Measurements from ENCODE around the gene PLPPR2. TPM values are rescaled to one million over a fixed set of nuclear protein-coding genes. Genes with fewer than 3 reads are reported as not detected.

PLPPR2 gene
- total RNA-seq, 3 donors from 2014 or later, result 5.1 to 32.8 (median 7.4) TPM

DNA sequence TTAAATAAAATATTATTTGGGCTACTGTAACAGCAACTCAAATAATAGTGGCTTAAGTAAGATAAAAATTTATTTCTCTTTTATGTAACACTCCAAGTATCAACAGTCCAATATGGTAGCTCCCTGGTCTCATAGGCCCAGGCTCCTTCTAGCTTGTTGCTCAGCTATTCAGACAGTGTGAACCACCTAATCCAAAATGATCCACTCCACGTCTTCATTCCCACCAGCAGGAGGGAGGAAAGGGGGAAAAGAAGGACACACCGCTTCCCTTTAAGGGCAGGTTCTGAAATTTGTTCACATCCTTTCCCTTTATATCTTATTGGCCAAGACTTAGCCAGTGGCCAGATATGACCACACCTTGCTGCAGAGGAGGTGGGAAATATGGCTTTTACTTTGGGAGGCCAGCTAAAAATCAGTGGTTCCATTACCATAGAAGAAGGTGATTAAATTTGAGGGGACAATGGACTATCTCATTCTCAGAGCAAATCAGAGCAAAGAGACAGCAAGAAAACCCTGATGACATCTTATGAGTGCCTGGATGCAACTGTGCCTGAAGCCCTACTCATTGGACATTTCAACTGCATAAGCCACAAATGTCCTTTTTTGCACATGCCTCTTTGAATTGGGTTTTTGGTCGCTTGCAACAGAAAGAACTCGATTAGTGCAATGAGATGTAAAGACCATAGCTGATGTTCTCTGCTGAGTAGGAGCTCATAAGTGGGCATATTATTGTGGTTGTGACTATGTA is 35.9 kb downstream of the PLPPR2 start:
- ATAC-seq (no peak), DNase-seq (no peak)
- no peaks in the 10 kb centered on the region for H3K4me1 ChIP-seq (ENCODE audit: low read depth)
- no peaks in the 10 kb centered on the region for H3K36me3 ChIP-seq (ENCODE audit: low read depth)
- TF ChIP-seq, protein P1, sequence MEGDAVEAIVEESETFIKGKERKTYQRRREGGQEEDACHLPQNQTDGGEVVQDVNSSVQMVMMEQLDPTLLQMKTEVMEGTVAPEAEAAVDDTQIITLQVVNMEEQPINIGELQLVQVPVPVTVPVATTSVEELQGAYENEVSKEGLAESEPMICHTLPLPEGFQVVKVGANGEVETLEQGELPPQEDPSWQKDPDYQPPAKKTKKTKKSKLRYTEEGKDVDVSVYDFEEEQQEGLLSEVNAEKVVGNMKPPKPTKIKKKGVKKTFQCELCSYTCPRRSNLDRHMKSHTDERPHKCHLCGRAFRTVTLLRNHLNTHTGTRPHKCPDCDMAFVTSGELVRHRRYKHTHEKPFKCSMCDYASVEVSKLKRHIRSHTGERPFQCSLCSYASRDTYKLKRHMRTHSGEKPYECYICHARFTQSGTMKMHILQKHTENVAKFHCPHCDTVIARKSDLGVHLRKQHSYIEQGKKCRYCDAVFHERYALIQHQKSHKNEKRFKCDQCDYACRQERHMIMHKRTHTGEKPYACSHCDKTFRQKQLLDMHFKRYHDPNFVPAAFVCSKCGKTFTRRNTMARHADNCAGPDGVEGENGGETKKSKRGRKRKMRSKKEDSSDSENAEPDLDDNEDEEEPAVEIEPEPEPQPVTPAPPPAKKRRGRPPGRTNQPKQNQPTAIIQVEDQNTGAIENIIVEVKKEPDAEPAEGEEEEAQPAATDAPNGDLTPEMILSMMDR (IDR thresholded peaks at IDR 0.05), result no peak
- intact Hi-C loops (cut with DNase I, micrococcal nuclease), result no loop called here
- H3K4me3 ChIP-seq, result no peak overlapping the region
- H3K9me3 ChIP-seq, result peaks cover 2% of the 10 kb centered on the region

DNA sequence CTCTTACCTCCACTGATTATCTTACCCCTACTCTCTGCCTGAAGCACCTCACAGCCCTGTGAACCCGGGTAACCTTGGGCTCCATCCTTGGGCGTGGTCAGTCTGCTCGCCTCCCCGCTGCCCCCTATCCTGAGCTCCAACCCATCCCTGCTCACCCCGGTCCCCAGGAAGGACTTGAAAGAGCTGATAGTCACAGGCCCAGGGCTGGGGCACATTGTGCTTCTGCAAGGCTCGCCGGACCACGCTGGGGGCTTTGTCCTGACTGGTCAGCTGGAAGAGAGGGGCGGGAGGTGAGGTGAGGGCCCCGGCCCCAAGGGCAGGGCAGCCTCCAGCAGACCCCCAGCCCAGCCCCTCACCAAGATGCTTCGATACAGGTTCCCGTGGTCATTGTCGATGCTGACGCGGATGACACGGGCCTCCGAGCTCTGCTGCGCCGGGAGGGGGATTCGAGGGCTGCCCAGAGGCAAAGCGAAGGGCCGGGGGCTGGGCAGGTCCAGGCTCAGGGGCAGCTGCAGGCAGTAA is 41.9 kb downstream of the PLPPR2 start:
- no peak for ATAC-seq
- H3K4me3 ChIP-seq, result no peak overlapping the region
- DNase-seq, result no peak
- no peaks in the 10 kb centered on the region for H3K36me3 ChIP-seq (ENCODE audit: low read depth)
- H3K9me3 ChIP-seq, result no peaks in the 10 kb centered on the region
- intact Hi-C loops (cut with DNase I, micrococcal nuclease), result no loop called here
- H3K4me1 ChIP-seq (ENCODE audit: low read depth), result no peaks in the 10 kb centered on the region
- TF ChIP-seq, protein P1 (IDR thresholded peaks at IDR 0.05), result no peak

DNA sequence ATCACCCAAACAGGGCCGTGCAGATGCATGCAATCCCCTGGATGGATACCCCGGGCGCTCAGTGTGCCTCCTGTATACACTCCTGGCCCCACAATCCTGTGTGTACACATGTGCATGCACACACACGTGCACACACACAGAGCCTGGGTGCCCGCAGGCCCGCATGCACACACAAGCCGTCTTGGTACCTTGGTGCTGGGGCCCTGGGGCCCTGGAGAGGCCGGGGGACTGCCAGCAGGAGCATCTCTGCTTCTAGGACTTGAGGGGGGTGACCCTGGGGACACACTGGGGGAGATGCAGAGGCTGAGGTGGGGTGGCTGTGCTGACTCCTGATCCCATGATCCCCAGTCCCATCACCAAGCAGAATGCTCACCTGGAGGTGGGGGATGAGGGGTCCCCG is 44.4 kb downstream of the PLPPR2 start:
- no peak overlapping the region for H3K4me3 ChIP-seq
- no peaks in the 10 kb centered on the region for H3K9me3 ChIP-seq
- H3K4me1 ChIP-seq (ENCODE audit: low read depth), result no peaks in the 10 kb centered on the region
- TF ChIP-seq, protein P1 (IDR thresholded peaks at IDR 0.05), result no peak
- H3K36me3 ChIP-seq (ENCODE audit: low read depth), result no peaks in the 10 kb centered on the region
- no peak for DNase-seq
- ATAC-seq, result no peak
- intact Hi-C loops (cut with DNase I, micrococcal nuclease), result no loop called here

DNA sequence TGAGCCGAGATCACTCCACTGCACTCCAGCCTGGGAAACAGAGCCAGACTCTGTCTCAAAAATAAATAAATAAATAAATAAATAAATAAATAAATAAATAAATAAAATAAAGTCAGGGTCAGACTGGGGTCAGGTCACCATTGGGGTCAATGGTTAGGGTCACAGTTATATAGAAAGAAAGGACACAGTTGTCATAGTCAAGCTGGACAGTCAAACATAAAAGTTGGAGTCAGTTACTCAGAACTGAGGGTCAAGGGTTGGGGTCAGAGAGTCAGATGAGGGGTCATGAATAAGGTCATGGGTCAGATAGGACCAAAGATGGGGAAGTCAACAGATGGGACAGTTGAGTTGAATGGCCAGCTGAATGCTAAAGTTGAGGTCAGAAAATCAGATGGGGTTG is 45.6 kb downstream of the PLPPR2 start:
- Histone ChIP-seq H3K36me3 (ENCODE audit: low read depth) (no peaks in the 10 kb centered on the region), H3K4me1 (ENCODE audit: low read depth) (no peaks in the 10 kb centered on the region), H3K4me3 (no peak overlapping the region), H3K9me3 (no peaks in the 10 kb centered on the region)
- ATAC-seq (no peak), DNase-seq (no peak)
- TF ChIP-seq, protein P1 (IDR thresholded peaks at IDR 0.05), result no peak
- intact Hi-C loops (cut with DNase I, micrococcal nuclease), result no loop called here

DNA sequence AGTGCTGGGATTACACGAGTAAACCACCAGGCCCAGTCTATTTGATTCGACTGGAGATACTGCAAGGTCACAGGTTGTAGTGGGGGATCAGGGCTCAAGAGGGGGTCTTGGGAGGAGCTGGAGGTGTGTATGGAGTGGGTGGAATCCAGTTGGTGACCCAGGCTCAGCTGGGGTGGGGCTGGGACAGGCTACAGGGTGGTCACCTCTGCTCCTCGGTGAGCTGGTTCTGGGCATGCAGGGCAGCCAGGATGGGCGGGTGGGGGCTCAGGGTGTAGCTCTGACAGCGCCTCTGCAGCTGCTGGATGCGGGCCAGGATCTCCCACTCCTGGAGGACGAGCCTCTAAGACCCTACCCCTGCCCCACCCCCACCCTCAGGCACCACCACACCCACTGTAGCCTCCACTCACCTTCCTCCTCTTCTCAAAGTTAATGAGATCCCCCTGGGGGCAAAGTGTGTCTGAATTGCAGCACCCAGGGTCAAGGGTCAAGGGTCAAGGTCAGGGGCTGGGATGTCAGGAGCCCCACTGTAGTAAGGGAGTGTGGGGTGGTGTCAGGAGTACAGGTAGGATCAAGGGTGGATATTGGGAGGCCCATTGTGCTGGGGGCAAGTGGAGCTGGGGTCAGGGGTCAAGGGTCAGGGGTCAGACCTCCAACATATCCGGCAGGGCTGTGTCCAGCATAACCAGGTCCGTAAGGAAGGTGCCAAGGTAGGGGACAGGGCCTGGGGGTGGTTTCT is 46.7 kb downstream of the PLPPR2 start:
- no peaks in the 10 kb centered on the region for H3K4me1 ChIP-seq (ENCODE audit: low read depth)
- no peaks in the 10 kb centered on the region for H3K9me3 ChIP-seq
- no peak overlapping the region for H3K4me3 ChIP-seq
- TF ChIP-seq, protein P1 (IDR thresholded peaks at IDR 0.05), result no peak
- ATAC-seq (no peak), DNase-seq (no peak)
- H3K36me3 ChIP-seq (ENCODE audit: low read depth), result no peaks in the 10 kb centered on the region
- intact Hi-C loops (cut with DNase I, micrococcal nuclease), result no loop called here

All from mucosa of descending colon (tissue), 3 donors.